Esophagus squamous epithelium (tissue), 4 donors: ENCODE data around the gene SIRPB1.

Experiments
- CTCF ChIP-seq, 6 experiments: fragments of 450-650 bp in 4 of 6; fragments of 200-600 bp in 2 of 6; sonication (generic) in 2 of 6; IDR thresholded peaks; one replicate each; pipeline ENCODE4 v1.5.1; 2016 to 2019; ENCODE audit warnings: antibody characterized with exemption in 6 of 6, mild to moderate bottlenecking in 4 of 6, moderate library complexity in 4 of 6
- POLR2A ChIP-seq, 4 donors: fragments of 450-650 bp; IDR thresholded peaks; one replicate each; pipeline ENCODE4 v1.6.1; 2017; ENCODE audit warnings: antibody characterized with exemption in 4 of 4, mild to moderate bottlenecking in 4 of 4, moderate library complexity in 3 of 4

- TF ChIP-seq CTCF (IDR thresholded peaks at IDR 0.05): no peak
- TF ChIP-seq POLR2A (IDR thresholded peaks at IDR 0.05): no peak
These were observed 5.4 kb upstream of the SIRPB1 start for GRCh38 chr20:1625083-1625690.
